Measurements from ENCODE around the gene STPG4. TPM values are rescaled to one million over a fixed set of nuclear protein-coding genes. Genes with fewer than 3 reads are reported as not detected.

STPG4 gene
- total and polyA plus RNA-seq, 7 experiments from 2014 or later: 0.24 to 0.95 (median 0.73) TPM; not detected in 4

DNA sequence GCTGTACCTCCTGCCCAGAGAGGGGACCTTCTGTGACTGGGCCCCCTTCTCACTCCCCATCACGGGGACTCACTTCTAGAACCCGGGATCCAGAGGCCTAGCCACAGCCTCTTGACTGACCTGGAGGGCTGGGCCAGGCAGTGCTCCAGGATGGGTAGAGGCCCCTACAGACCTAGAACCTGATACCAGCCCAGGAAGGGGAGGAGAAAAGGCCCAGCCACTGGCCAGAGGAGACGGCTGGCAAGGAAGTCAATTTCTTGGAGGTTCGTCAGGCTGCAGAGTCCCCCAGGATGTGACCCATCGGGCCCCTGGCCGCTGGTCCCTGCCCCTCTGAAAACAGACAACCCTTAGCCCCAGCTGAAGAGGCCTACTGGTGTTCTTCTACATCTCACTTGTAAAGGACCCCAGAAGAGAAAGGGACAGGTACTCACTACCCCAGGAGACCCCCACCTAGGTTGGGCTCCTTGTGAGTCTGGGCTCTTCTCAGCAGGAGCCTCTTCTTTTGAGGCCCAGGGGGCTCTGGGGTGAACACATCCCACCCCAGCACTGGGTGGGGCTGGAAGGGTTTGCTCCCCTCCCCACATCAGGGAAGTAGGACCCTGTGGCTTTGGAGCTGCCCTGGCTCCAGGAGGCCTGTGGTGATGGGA is 86.0 kb downstream of the STPG4 start:
- H3K4me1 Mint-ChIP-seq: peaks cover 25 to 51% (median 39%) of the 10 kb centered on the region in 7 donors

DNA sequence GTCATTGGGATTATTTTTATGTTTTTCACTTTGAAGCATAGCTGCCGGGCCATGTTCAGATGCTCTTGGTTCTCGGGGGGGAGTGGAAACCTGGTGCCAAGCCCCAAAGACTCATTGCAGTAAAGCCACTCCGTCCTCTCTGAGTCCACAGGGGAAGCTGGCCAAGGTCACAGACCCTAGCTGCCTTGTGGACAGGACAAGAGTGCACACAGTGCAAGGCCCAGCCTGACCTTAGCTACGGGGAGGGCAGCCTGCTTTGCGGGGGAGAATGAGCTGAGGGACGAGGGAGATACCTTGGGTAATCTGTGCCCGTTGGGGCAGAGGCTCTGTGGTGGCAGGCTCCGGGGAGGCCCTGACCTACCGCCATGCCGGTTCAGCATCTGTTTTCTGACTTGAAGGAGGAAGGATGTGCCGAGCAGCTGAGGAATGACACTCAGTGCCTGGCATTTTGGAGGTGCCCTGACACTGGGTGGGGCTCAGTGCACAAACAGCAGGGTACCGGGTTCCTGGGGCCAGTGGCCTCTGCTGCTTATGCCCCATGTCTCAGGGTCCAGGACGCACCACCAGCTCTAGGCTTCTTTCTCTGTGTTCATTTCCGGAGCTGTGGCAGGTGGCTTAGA is 87.2 kb downstream of the STPG4 start:
- POLR2A ChIA-PET: no interaction called here
- H3K4me1 ChIP-seq (ENCODE audit: control insufficient read depth in 2 of 2, insufficient read depth in 2 of 2, low read length in 2 of 2): peaks cover 25 to 27% of the 10 kb centered on the region in 2 donors
- no peak overlapping the region for H3K27ac ChIP-seq (ENCODE audit: low read depth, low read length)
- Mint-ChIP-seq H3K4me3 (peak overlapping the region in 2 of 10 donors; percentile 16 to 32), H3K36me3 (peaks cover 0 to 17% (median 6%) of the 10 kb centered on the region in 5 donors), H3K27me3 (no peaks in the 10 kb centered on the region), H3K9me3 (no peaks in the 10 kb centered on the region), H3K27ac (peak overlapping the region in 8 of 9 donors; percentile 11 to 89 (median 66)), H3K4me1 (peaks cover 25 to 49% (median 40%) of the 10 kb centered on the region in 7 donors)
- peaks cover 0 to 13% (median 0%) of the 10 kb centered on the region in 3 experiments for H3K36me3 ChIP-seq (ENCODE audit: control insufficient read depth in 2 of 3, insufficient read depth in 3 of 3, low read length in 3 of 3)
- no peak for ATAC-seq
- H3K9me3 ChIP-seq (ENCODE audit: control insufficient read depth in 2 of 3, low read length in 3 of 3): no peaks in the 10 kb centered on the region
- DNase-seq: no peak
- intact Hi-C loops (cut with micrococcal nuclease): no loop called here
- no peaks in the 10 kb centered on the region for H3K27me3 ChIP-seq (ENCODE audit: control insufficient read depth in 2 of 2, insufficient read depth in 2 of 2, low read length in 2 of 2)
- CTCF ChIA-PET: no interaction called here
- no peak overlapping the region for H3K4me3 ChIP-seq (ENCODE audit: low read length)

More for the DNA sequence above, 86.0 kb downstream of the STPG4 start:
- no peak for DNase-seq
- H3K9me3 ChIP-seq (ENCODE audit: control insufficient read depth in 2 of 3, low read length in 3 of 3): no peaks in the 10 kb centered on the region
- H3K4me3 Mint-ChIP-seq: peak overlapping the region in 1 of 10 donors; percentile 34
- H3K36me3 Mint-ChIP-seq: peaks cover 0 to 14% (median 0%) of the 10 kb centered on the region in 5 donors
- no peak overlapping the region for H3K27ac ChIP-seq (ENCODE audit: low read depth, low read length)
- H3K27me3 Mint-ChIP-seq: no peaks in the 10 kb centered on the region
- H3K4me3 ChIP-seq (ENCODE audit: low read length): no peak overlapping the region
- H3K9me3 Mint-ChIP-seq: no peaks in the 10 kb centered on the region
- peaks cover 0 to 17% (median 0%) of the 10 kb centered on the region in 3 experiments for H3K36me3 ChIP-seq (ENCODE audit: control insufficient read depth in 2 of 3, insufficient read depth in 3 of 3, low read length in 3 of 3)
- H3K27me3 ChIP-seq (ENCODE audit: control insufficient read depth in 2 of 2, insufficient read depth in 2 of 2, low read length in 2 of 2): no peaks in the 10 kb centered on the region
- no peak for ATAC-seq
- ChIA-PET POLR2A (no interaction called here), CTCF (no interaction called here)
- peaks cover 25 to 27% of the 10 kb centered on the region in 2 donors for H3K4me1 ChIP-seq (ENCODE audit: control insufficient read depth in 2 of 2, insufficient read depth in 2 of 2, low read length in 2 of 2)
- peak overlapping the region in 6 of 9 donors; percentile 11 to 94 (median 47) for H3K27ac Mint-ChIP-seq
- intact Hi-C loops (cut with micrococcal nuclease): no loop called here

DNA sequence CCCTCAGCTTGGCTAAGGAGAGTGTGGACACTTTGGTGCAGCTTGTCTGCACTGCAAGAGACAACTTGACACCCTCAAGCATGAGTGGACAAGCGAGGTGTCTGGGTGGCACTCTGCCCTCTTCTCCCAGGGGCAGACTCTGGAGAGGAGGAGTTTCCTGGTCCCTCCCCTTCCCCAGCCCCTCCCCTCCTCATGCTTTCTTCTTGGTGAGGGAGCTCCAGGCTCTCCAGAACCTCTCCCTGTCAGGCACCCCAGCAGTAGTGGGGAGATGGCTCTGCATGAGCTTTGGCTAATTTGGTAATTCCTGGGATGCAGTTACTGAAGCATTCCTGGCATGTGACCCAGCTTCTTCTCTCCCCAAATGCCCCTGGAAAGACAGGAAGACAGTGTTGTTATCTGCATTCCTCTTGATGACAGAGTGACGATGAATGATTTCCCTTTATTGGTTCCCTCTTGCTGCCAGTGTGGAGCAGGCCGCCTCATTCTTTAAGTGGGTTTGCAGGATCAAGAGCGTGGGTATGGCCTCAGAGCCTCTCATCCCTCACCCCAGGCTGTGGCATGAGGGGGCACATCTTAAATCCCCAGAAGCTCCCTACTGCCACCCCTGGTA is 89.2 kb downstream of the STPG4 start:
- Mint-ChIP-seq H3K4me1 (peaks cover 11 to 38% (median 30%) of the 10 kb centered on the region in 7 donors), H3K27ac (peak overlapping the region in 5 of 9 donors; percentile 3 to 61 (median 38)), H3K4me3 (no peak overlapping the region), H3K36me3 (peaks cover 0 to 31% (median 6%) of the 10 kb centered on the region in 5 donors), H3K27me3 (no peaks in the 10 kb centered on the region), H3K9me3 (no peaks in the 10 kb centered on the region)
- no peaks in the 10 kb centered on the region for H3K9me3 ChIP-seq (ENCODE audit: control insufficient read depth in 2 of 3, low read length in 3 of 3)
- no peak overlapping the region for H3K4me3 ChIP-seq (ENCODE audit: low read length)
- intact Hi-C loops (cut with micrococcal nuclease): no loop called here
- CTCF ChIA-PET: no interaction called here
- H3K27ac ChIP-seq (ENCODE audit: low read depth, low read length): no peak overlapping the region
- ATAC-seq: no peak
- H3K4me1 ChIP-seq (ENCODE audit: control insufficient read depth in 2 of 2, insufficient read depth in 2 of 2, low read length in 2 of 2): peaks cover 16% of the 10 kb centered on the region in 2 donors
- H3K27me3 ChIP-seq (ENCODE audit: control insufficient read depth in 2 of 2, insufficient read depth in 2 of 2, low read length in 2 of 2): no peaks in the 10 kb centered on the region
- POLR2A ChIA-PET: no interaction called here
- no peak for DNase-seq
- peaks cover 0 to 31% (median 0%) of the 10 kb centered on the region in 3 experiments for H3K36me3 ChIP-seq (ENCODE audit: control insufficient read depth in 2 of 3, insufficient read depth in 3 of 3, low read length in 3 of 3)

DNA sequence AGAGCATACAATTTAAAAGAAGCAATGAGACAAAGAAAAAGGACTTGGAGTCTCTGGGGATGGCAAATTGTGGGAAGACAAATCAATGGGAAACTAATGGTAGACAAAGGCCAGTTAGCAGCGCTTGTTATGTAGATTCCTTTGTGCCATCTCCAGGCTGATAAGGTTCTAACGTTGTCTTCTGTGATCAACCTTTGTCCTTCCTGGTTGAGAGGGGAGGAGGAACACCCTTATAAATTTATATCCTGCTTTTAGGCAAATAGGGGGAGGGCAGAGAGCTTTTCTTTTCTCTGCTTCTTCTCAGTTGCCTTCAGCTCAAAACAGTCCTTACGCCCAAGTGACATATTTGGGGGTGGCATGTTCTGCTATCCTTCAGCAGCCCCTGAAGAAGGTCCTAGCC is 89.8 kb downstream of the STPG4 start:
- no peak overlapping the region for H3K4me3 ChIP-seq (ENCODE audit: low read length)
- ChIA-PET POLR2A (no interaction called here), CTCF (no interaction called here)
- no peaks in the 10 kb centered on the region for H3K27me3 Mint-ChIP-seq
- peaks cover 0 to 35% (median 6%) of the 10 kb centered on the region in 5 donors for H3K36me3 Mint-ChIP-seq
- H3K4me1 Mint-ChIP-seq: peaks cover 6 to 33% (median 24%) of the 10 kb centered on the region in 7 donors
- no peak for ATAC-seq
- no peaks in the 10 kb centered on the region for H3K27me3 ChIP-seq (ENCODE audit: control insufficient read depth in 2 of 2, insufficient read depth in 2 of 2, low read length in 2 of 2)
- no peaks in the 10 kb centered on the region for H3K9me3 Mint-ChIP-seq
- H3K27ac Mint-ChIP-seq: peak overlapping the region in 2 of 9 donors; percentile 39 to 51
- H3K9me3 ChIP-seq (ENCODE audit: control insufficient read depth in 2 of 3, low read length in 3 of 3): no peaks in the 10 kb centered on the region
- peaks cover 11% of the 10 kb centered on the region in 2 donors for H3K4me1 ChIP-seq (ENCODE audit: control insufficient read depth in 2 of 2, insufficient read depth in 2 of 2, low read length in 2 of 2)
- DNase-seq: no peak
- intact Hi-C loops (cut with micrococcal nuclease): no loop called here
- peaks cover 0 to 37% (median 0%) of the 10 kb centered on the region in 3 experiments for H3K36me3 ChIP-seq (ENCODE audit: control insufficient read depth in 2 of 3, insufficient read depth in 3 of 3, low read length in 3 of 3)
- no peak overlapping the region for H3K4me3 Mint-ChIP-seq
- H3K27ac ChIP-seq (ENCODE audit: low read depth, low read length): no peak overlapping the region

DNA sequence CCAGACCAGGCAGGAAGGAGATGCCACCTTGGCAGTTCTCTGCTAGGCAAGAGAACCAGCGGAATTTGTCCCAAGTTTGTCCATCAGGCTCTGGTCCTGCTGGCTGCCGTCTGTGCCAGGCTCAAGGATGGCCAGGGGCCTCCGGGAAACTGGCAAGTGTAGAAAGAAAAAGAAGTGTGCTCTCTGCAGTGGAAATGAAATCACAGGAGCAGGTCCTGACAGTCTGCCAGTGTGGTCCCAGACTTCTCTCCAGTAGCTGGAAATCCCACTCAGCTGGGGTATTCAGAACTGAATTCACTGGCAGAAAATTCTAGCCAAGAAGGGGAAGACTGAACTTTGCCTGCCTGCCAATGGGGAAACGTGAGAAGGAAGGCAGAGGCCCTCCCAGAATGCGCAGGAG is 91.0 kb downstream of the STPG4 start:
- Histone ChIP-seq H3K9me3 (ENCODE audit: control insufficient read depth in 2 of 3, low read length in 3 of 3) (no peaks in the 10 kb centered on the region), H3K36me3 (ENCODE audit: control insufficient read depth in 2 of 3, insufficient read depth in 3 of 3, low read length in 3 of 3) (peaks cover 0 to 37% (median 0%) of the 10 kb centered on the region in 3 experiments), H3K27ac (ENCODE audit: low read depth, low read length) (no peak overlapping the region), H3K4me1 (ENCODE audit: control insufficient read depth in 2 of 2, insufficient read depth in 2 of 2, low read length in 2 of 2) (peaks cover 0 to under 1% of the 10 kb centered on the region in 2 donors), H3K4me3 (ENCODE audit: low read length) (no peak overlapping the region), H3K27me3 (ENCODE audit: control insufficient read depth in 2 of 2, insufficient read depth in 2 of 2, low read length in 2 of 2) (no peaks in the 10 kb centered on the region)
- H3K4me3 Mint-ChIP-seq: no peak overlapping the region
- no peaks in the 10 kb centered on the region for H3K27me3 Mint-ChIP-seq
- CTCF ChIA-PET: no interaction called here
- H3K4me1 Mint-ChIP-seq: peaks cover 5 to 29% (median 22%) of the 10 kb centered on the region in 7 donors
- H3K27ac Mint-ChIP-seq: no peak overlapping the region
- no peaks in the 10 kb centered on the region for H3K9me3 Mint-ChIP-seq
- POLR2A ChIA-PET: no interaction called here
- intact Hi-C loops (cut with micrococcal nuclease): no loop called here
- H3K36me3 Mint-ChIP-seq: peaks cover 0 to 41% (median 6%) of the 10 kb centered on the region in 5 donors
- no peak for ATAC-seq
- no peak for DNase-seq

DNA sequence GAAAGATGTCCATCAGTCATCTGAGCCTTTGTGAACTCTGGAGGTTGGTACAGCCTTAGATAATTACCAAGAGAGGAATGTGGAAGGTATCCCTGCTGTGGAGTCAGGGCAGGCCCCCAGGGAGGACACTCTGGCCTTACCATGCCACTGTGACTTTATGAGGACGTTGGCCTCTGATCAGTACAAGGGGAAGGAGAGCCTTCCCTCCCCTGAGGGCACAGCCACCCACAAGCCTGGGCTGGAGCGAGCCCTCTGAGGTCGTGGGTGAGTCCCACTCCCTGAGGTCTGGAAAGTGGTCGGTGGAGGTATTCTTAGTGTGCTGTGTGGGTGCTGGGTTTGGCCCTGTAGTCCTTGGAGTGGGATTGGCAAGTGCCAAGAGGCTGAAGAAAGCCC is 91.6 kb downstream of the STPG4 start:
- Histone ChIP-seq H3K36me3 (ENCODE audit: control insufficient read depth in 2 of 3, insufficient read depth in 3 of 3, low read length in 3 of 3) (peaks cover 0 to 37% (median 0%) of the 10 kb centered on the region in 3 experiments), H3K4me3 (ENCODE audit: low read length) (no peak overlapping the region), H3K27ac (ENCODE audit: low read depth, low read length) (no peak overlapping the region), H3K9me3 (ENCODE audit: control insufficient read depth in 2 of 3, low read length in 3 of 3) (no peaks in the 10 kb centered on the region), H3K4me1 (ENCODE audit: control insufficient read depth in 2 of 2, insufficient read depth in 2 of 2, low read length in 2 of 2) (no peaks in the 10 kb centered on the region), H3K27me3 (ENCODE audit: control insufficient read depth in 2 of 2, insufficient read depth in 2 of 2, low read length in 2 of 2) (no peaks in the 10 kb centered on the region)
- H3K27me3 Mint-ChIP-seq: no peaks in the 10 kb centered on the region
- H3K4me3 Mint-ChIP-seq: no peak overlapping the region
- peaks cover 5 to 25% (median 16%) of the 10 kb centered on the region in 7 donors for H3K4me1 Mint-ChIP-seq
- ChIA-PET CTCF (no interaction called here), POLR2A (no interaction called here)
- intact Hi-C loops (cut with micrococcal nuclease): no loop called here
- peak overlapping the region in 3 of 9 donors; percentile 31 to 71 (median 34) for H3K27ac Mint-ChIP-seq
- DNase-seq (no peak), ATAC-seq (no peak)
- H3K36me3 Mint-ChIP-seq: peaks cover 0 to 41% (median 6%) of the 10 kb centered on the region in 5 donors
- no peaks in the 10 kb centered on the region for H3K9me3 Mint-ChIP-seq
